Hepatocyte (in vitro differentiated cells): ENCODE measurements around the gene LINGO1. TPM values are rescaled to one million over a fixed set of nuclear protein-coding genes. Genes with fewer than 3 reads are reported as not detected.

Source experiments
- DNase-seq: peaks from one replicate; pipeline ENCODE4 v3.0.0-alpha.2; 2016; ENCODE audit warnings: low spot score
- H2AFZ ChIP-seq: fragments of 200-600 bp; sonication (generic); 2 replicates; pipeline ENCODE4 v1.6.0; 2016; ENCODE audit warnings: antibody characterized with exemption, mild to moderate bottlenecking
- H3K27ac ChIP-seq: fragments of 200-600 bp; sonication (generic); 2 replicates; pipeline ENCODE4 v1.5.1; 2016; ENCODE audit warnings: mild to moderate bottlenecking
- H3K27me3 ChIP-seq: fragments of 200-600 bp; sonication (generic); 2 replicates; pipeline ENCODE4 v1.6.1; 2016
- H3K36me3 ChIP-seq: fragments of 200-600 bp; sonication (generic); replicated peaks from 2 replicates; pipeline ENCODE4 v1.5.1; 2016; ENCODE audit warnings: low read depth; ENCODE audit not compliant: insufficient read depth
- H3K4me1 ChIP-seq: fragments of 200-600 bp; sonication (generic); 2 replicates; pipeline ENCODE4 v1.5.1; 2016; ENCODE audit warnings: mild to moderate bottlenecking, moderate library complexity; ENCODE audit not compliant: insufficient read depth
- H3K4me2 ChIP-seq: fragments of 200-600 bp; sonication (generic); 2 replicates; pipeline ENCODE4 v1.6.0; 2016
- H3K4me3 ChIP-seq: fragments of 200-600 bp; sonication (generic); 2 replicates; pipeline ENCODE4 v1.5.1; 2016; ENCODE audit warnings: mild to moderate bottlenecking
- H3K79me2 ChIP-seq: fragments of 200-600 bp; sonication (generic); 2 replicates; pipeline ENCODE4 v1.6.0; 2017; ENCODE audit warnings: mild to moderate bottlenecking
- H3K9me2 ChIP-seq: fragments of 200-600 bp; sonication (generic); replicated peaks from 2 replicates; pipeline ENCODE4 v1.6.0; 2017; ENCODE audit warnings: mild to moderate bottlenecking; ENCODE audit not compliant: insufficient read depth
- H3K9me3 ChIP-seq: fragments of 200-600 bp; sonication (generic); 2 replicates; pipeline ENCODE4 v1.5.1; 2016; ENCODE audit warnings: low read depth, mild to moderate bottlenecking
- H4K20me1 ChIP-seq: fragments of 200-600 bp; sonication (generic); 2 replicates; pipeline ENCODE4 v1.6.0; 2016; ENCODE audit warnings: mild to moderate bottlenecking; ENCODE audit not compliant: insufficient read depth, poor library complexity, severe bottlenecking
- CTCF ChIP-seq: fragments of 200-600 bp; sonication (generic); IDR thresholded peaks from 2 replicates; pipeline ENCODE4 v1.5.1; 2016; ENCODE audit warnings: antibody characterized with exemption, mild to moderate bottlenecking; ENCODE audit not compliant: poor library complexity
- EZH2 ChIP-seq: fragments of 200-600 bp; sonication (generic); IDR thresholded peaks from 2 replicates; pipeline ENCODE4 v1.6.1; 2016; ENCODE audit warnings: antibody characterized with exemption, mild to moderate bottlenecking, borderline replicate concordance
- EZH2phosphoT487 ChIP-seq: fragments of 200-600 bp; sonication (generic); IDR thresholded peaks from one replicate; pipeline ENCODE4 v1.6.1; 2018; ENCODE audit warnings: antibody characterized with exemption, mild to moderate bottlenecking, low read depth, moderate library complexity; ENCODE audit not compliant: unreplicated experiment, severe bottlenecking
- WGBS: methylation state at CpG from one replicate; pipeline ENCODE4 v1.1.6; 2016; ENCODE audit warnings: low lambda C conversion rate; ENCODE audit errors: missing lambda C conversion rate; 5-methylcytosine and 5-hydroxymethylcytosine counted together
- polyA plus RNA-seq: library from polyadenylated mRNA; unstranded; fragments of >200 nt; fragmentation: Nextera tagmentation; extraction: Ambion mirVana; gene quantifications from 2 replicates; pipeline ENCODE4 v1.2.1, GENCODE V29; 2016
- total RNA-seq: library from RNA; depleted of rRNA; stranded (reverse); fragments of >200 nt; gene quantifications from 2 replicates; pipeline ENCODE4 v1.2.3, GENCODE V29; 2014

LINGO1 gene
- total and polyA plus RNA-seq, 2 experiments from 2014 or later, result 4.3 to 5.1 TPM

- Histone ChIP-seq H3K36me3 (no peaks in the 10 kb centered on the region), H3K4me2 (no peak overlapping the region), H3K27me3 (peaks cover under 1% of the 10 kb centered on the region), H3K4me1 (no peaks in the 10 kb centered on the region), H3K79me2 (no peaks in the 10 kb centered on the region), H3K27ac (no peak overlapping the region), H3K9me3 (no peaks in the 10 kb centered on the region), H3K4me3 (no peak overlapping the region), H2AFZ (no peak overlapping the region), H4K20me1 (no peaks in the 10 kb centered on the region), H3K9me2 (no peaks in the 10 kb centered on the region)
- WGBS, result 69% methylated on average over 10 of the region's 10 CpGs
- DNase-seq, result no peak
- TF ChIP-seq EZH2phosphoT487, result no peak
- no peak for TF ChIP-seq CTCF
- no peak for TF ChIP-seq EZH2
Measured at GRCh38 chr15:77642793-77643430, 10.2 kb upstream of the LINGO1 start.

DNA sequence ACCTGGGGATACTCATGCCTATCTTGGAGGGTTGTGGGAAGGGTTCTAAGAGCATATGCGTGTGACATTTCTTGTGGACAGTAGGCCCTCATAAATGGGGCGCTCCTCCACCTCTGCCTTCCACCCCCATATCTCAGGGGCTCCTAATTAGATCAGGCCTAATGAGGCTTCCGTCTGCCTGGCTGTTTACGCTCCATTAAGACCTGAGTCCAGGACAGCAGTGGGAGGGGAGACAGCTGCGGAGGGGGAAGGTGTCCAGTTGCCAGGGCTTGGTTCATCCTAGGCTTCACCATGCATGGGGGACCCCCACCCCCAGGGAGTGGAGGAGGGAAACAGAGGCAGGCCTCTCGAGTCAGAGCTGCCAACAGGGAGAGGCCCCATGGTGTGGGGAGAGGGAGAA, 9.3 kb upstream of the LINGO1 start:
- H3K79me2 ChIP-seq, result no peaks in the 10 kb centered on the region
- no peaks in the 10 kb centered on the region for H3K36me3 ChIP-seq
- H3K4me2 ChIP-seq, result no peak overlapping the region
- DNase-seq, result no peak
- H3K27ac ChIP-seq, result no peak overlapping the region
- no peak overlapping the region for H3K4me3 ChIP-seq
- TF ChIP-seq CTCF (no peak), EZH2phosphoT487 (no peak), EZH2 (no peak)
- WGBS, result 82% methylated on average over 6 of the region's 6 CpGs
- H3K9me2 ChIP-seq, result no peaks in the 10 kb centered on the region
- no peak overlapping the region for H2AFZ ChIP-seq
- no peaks in the 10 kb centered on the region for H4K20me1 ChIP-seq
- peaks cover 7% of the 10 kb centered on the region for H3K27me3 ChIP-seq
- H3K9me3 ChIP-seq, result no peaks in the 10 kb centered on the region
- H3K4me1 ChIP-seq, result no peaks in the 10 kb centered on the region

- TF ChIP-seq EZH2phosphoT487, result no peak
- no peak for TF ChIP-seq EZH2
- no peak for TF ChIP-seq CTCF
- peaks cover 13% of the 10 kb centered on the region for H3K27me3 ChIP-seq
- WGBS, result 65% methylated on average over 2 of the region's 2 CpGs
Measured at GRCh38 chr15:77640615-77641014, 7.9 kb upstream of the LINGO1 start.

More at GRCh38 chr15:77640615-77641014, 7.9 kb upstream of the LINGO1 start:
- Histone ChIP-seq H3K4me3 (no peak overlapping the region), H3K4me2 (no peak overlapping the region), H4K20me1 (no peaks in the 10 kb centered on the region), H3K27ac (no peak overlapping the region), H2AFZ (no peak overlapping the region), H3K9me2 (no peaks in the 10 kb centered on the region), H3K4me1 (no peaks in the 10 kb centered on the region), H3K36me3 (no peaks in the 10 kb centered on the region), H3K79me2 (no peaks in the 10 kb centered on the region), H3K9me3 (no peaks in the 10 kb centered on the region)
- DNase-seq, result no peak
